ENCODE results near the gene PLXNA2.

Gene PLXNA2

DNA sequence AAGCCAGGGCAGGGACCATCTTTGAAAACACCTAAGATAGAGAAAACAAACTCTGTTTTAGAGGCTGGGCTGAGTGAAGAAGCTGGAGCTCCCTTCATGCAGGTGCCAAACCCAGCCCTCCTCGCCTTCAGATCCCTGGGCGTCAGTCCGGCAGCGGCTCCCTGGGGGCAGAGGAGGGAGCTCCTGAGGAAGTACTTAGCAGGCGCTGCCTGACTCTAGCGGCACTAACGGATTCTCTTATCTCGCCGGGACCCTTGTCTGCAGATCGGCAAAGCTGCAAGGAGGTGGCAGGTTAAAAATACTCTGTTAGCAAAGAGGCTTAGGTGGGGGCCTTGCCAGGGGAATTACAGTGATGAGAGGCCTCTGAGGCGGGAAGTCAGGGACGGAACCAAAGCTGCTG lies 79.6 kb downstream of the PLXNA2 start:
- no peak for DNase-seq (ENCODE audit: low spot score)

DNA sequence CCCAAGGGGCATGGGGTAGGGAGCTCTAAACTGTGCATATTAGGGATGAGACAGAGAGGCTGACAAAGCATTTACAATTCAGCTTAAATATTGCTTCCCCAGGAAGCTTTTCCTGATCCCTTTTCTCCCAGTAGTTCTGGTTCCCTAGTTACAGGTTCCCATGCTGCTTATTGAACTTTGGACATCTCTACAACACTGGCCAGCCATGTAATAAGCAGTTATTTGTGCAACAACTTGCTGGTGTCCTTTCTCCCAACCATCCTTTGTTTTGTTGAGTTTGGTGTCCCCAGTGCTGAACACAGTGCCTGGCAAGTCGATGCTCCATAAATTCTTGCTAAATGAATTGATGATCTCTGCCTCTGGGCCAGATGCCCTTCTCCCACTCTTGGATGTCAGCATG lies 80.6 kb downstream of the PLXNA2 start:
- no peak for DNase-seq (ENCODE audit: low spot score)
- TF ChIP-seq, protein P1, sequence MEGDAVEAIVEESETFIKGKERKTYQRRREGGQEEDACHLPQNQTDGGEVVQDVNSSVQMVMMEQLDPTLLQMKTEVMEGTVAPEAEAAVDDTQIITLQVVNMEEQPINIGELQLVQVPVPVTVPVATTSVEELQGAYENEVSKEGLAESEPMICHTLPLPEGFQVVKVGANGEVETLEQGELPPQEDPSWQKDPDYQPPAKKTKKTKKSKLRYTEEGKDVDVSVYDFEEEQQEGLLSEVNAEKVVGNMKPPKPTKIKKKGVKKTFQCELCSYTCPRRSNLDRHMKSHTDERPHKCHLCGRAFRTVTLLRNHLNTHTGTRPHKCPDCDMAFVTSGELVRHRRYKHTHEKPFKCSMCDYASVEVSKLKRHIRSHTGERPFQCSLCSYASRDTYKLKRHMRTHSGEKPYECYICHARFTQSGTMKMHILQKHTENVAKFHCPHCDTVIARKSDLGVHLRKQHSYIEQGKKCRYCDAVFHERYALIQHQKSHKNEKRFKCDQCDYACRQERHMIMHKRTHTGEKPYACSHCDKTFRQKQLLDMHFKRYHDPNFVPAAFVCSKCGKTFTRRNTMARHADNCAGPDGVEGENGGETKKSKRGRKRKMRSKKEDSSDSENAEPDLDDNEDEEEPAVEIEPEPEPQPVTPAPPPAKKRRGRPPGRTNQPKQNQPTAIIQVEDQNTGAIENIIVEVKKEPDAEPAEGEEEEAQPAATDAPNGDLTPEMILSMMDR (IDR thresholded peaks at IDR 0.05; ENCODE audit: extremely low read depth, missing control alignments) = no peak

More for the DNA sequence above, 79.6 kb downstream of the PLXNA2 start:
- TF ChIP-seq, protein P1 (IDR thresholded peaks at IDR 0.05; ENCODE audit: extremely low read depth, missing control alignments) = no peak

DNA sequence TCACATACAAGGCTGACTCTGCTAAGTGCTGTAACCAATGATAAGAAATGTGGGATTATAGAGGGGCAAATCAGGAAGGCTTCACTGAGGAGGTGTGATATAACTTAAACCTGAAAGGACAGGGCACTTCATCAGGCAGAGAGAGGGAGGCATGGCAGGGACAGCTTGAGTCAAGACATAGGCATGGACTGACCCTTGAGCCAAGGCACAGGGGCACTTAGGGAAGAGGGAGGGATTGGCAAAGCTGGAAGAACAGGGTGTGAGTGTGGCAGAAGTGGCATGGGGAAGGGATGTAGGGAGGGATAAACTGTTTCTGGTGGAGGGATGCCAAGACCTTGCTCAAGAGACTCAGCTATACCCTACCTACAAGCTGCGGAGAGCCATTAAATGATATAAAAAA lies 81.3 kb downstream of the PLXNA2 start:
- TF ChIP-seq, protein P1 (IDR thresholded peaks at IDR 0.05; ENCODE audit: extremely low read depth, missing control alignments) = no peak
- no peak for DNase-seq (ENCODE audit: low spot score)

DNA sequence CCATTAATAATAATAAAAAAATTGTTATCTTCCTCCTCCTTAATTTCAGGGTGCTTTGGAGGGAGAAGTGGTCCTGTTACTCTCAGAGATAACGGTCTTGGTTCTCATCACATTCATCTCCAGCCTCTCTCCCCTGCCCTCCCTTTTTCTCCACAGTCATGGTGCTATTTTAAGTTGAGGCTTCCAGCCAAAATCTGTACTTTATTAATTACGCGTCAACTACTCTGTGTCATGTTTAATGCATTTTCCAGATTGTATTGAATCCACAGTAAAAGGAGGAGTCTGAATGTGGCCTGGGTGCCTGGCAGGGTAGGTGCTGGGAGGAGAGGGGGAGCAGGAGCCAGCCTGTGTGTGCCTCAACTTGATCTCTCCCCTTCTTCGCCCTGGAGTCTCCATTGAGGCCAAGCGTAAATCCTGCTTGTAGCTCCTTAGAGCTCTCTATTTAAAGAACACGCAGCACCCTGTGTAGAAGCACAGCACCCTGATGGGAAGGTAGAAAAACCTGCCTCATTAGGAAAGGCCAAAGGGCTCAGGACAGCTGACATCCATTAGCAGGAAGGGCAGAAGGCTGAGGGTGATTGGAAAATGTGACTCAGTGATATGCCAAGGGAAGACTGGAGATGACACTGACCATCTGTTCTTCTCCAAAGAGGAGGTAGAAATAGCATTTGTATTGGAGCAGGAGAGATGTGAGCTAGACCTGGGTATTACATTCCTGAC lies 82.4 kb downstream of the PLXNA2 start:
- TF ChIP-seq, protein P1 (IDR thresholded peaks at IDR 0.05; ENCODE audit: extremely low read depth, missing control alignments) = no peak
- DNase-seq (ENCODE audit: low spot score) = no peak

DNA sequence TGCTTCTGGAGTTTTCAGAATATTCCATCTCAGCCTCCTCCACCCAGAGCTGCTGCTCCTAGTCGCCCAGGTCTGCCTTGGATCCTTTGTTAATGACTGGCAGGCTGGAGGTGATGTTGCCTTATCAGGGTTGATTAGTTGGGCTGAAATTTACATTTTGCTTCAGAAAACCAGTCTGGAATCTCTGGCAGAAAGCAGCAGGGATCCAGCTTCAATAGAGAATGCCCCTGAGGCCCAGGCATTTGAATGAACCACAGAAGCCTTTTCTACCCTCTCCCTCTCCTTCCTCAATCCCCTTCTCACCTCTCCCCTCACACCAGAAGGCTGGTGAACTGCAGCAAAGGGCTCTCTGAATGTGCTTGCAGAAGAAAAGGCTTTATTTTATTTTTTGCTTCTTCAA lies 83.2 kb downstream of the PLXNA2 start:
- TF ChIP-seq, protein P1 (IDR thresholded peaks at IDR 0.05; ENCODE audit: extremely low read depth, missing control alignments) = no peak
- no peak for DNase-seq (ENCODE audit: low spot score)

DNA sequence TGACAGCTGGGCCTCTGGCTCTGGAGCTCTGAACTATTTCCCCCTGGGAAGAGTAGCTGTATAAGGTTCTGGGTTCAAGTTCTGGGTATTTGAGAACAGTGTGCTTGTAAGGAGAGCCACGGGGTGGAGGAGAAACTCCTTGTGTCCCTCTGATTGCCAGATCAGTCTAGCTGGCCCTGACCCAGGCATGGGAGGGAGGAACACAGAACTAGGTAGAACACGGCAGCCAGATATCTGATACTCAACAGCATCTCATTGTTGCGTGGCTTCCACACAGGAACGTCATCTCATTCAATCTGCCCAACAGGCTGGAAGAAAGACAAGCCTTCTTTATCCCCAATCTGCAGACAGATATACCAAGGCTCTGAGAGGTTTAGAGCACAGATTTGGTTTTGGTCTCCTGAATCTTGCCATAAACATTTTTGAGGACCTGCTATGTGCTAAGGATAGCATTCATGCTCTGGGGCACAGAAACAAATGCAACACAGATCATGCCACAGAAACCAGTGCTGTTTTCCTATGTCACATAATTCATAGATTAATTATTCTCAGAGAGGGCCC lies 83.8 kb downstream of the PLXNA2 start:
- TF ChIP-seq, protein P1 (IDR thresholded peaks at IDR 0.05; ENCODE audit: extremely low read depth, missing control alignments) = no peak
- DNase-seq (ENCODE audit: low spot score) = no peak

DNA sequence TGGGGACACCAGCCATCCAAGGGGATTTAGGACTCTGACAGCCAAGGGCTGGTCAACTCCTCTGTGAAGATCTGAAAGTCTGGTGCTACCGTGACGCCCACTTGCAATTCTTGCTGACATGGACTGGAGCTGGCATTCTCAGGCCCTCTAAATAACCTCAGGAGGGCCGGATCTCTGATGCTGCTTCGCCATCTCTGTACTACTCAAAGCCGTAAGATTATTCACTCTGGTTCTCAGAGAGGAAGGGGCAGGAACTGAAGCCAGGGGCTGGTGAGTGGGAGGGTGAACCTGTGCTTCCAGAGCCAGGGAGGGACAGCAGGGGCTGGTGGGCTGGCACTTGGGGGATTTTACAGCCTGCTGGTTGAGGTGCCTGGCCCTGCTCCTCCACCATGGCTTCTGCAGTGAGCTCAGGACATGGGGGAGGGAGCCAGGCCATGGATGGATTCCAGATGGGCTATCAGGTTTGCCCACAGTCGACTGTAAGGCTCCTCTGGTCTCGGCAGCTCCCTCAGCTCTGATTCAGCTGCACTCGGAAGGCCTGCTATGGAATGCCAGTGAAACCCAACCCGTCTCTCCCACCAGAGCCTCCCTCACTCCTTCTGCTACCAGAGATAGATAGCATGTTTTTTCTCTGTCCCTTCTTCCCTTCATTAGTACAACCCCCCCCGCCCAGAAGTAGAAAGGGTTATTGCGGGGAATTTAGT lies 84.5 kb downstream of the PLXNA2 start:
- DNase-seq (ENCODE audit: low spot score) = no peak
- TF ChIP-seq, protein P1 (IDR thresholded peaks at IDR 0.05; ENCODE audit: extremely low read depth, missing control alignments) = no peak
